Mesothelial cell of epicardium (in vitro differentiated cells): Measurements from ENCODE around the gene ENSA. TPM values are rescaled to one million over a fixed set of nuclear protein-coding genes. Genes with fewer than 3 reads are reported as not detected.
A peak's percentile ranks its signal among the peaks of the same experiment; 100 is the strongest.
"Not testable (repeated sequence)": the region's sequence is repeated elsewhere in the genome, so short reads cannot be mapped to it uniquely, and the experiment has no call there.

ENCODE experiments used
- DNase-seq, 2 experiments: peaks; one replicate each; pipeline ENCODE4 v3.0.0; 2021; ENCODE audit warnings: low spot score in 2 of 2; ENCODE audit not compliant: unreplicated experiment in 2 of 2
- H3K27ac Mint-ChIP-seq: 2 replicates; pipeline ENCODE4 v1.8.0; 2021; ENCODE audit warnings: mixed read lengths
- H3K27me3 Mint-ChIP-seq: 2 replicates; pipeline ENCODE4 v1.8.0; 2021; ENCODE audit warnings: low read depth, mixed read lengths
- H3K36me3 Mint-ChIP-seq: 2 replicates; pipeline ENCODE4 v1.8.0; 2021; ENCODE audit warnings: mixed read lengths
- H3K4me1 Mint-ChIP-seq: 2 replicates; pipeline ENCODE4 v1.8.0; 2021; ENCODE audit warnings: mixed read lengths
- H3K4me3 Mint-ChIP-seq: 2 replicates; pipeline ENCODE4 v1.8.0; 2021; ENCODE audit warnings: mild to moderate bottlenecking, moderate library complexity, mixed read lengths
- H3K9me3 Mint-ChIP-seq: 2 replicates; pipeline ENCODE4 v1.8.0; 2021; ENCODE audit warnings: mixed read lengths
- CTCF ChIP-seq: fragments of 200-600 bp; sonication (generic); IDR thresholded peaks from one replicate; pipeline ENCODE4 v1.5.0; 2021; ENCODE audit warnings: antibody characterized with exemption; ENCODE audit not compliant: unreplicated experiment
- total RNA-seq: library from RNA; stranded (reverse); gene quantifications from 3 replicates; pipeline ENCODE4 v1.2.1, GENCODE V29; 2021

ENSA gene
- total RNA-seq, 1 donor from 2014 or later = 117 TPM

GRCh38 chr1:150661156-150661555 lies 31.7 kb upstream of the ENSA start:
- peaks cover 3% of the 10 kb centered on the region for H3K9me3 Mint-ChIP-seq
- no peak for DNase-seq
- peaks cover 40% of the 10 kb centered on the region for H3K36me3 Mint-ChIP-seq
- no peaks in the 10 kb centered on the region for H3K27me3 Mint-ChIP-seq
- no peak overlapping the region for H3K4me3 Mint-ChIP-seq
- no peak for TF ChIP-seq CTCF
- no peaks in the 10 kb centered on the region for H3K4me1 Mint-ChIP-seq
- H3K27ac Mint-ChIP-seq = no peak overlapping the region

GRCh38 chr1:150660584-150660983 lies 31.2 kb upstream of the ENSA start:
- H3K4me1 Mint-ChIP-seq = no peaks in the 10 kb centered on the region
- H3K9me3 Mint-ChIP-seq = peaks cover 3% of the 10 kb centered on the region
- H3K36me3 Mint-ChIP-seq = peaks cover 38% of the 10 kb centered on the region
- H3K4me3 Mint-ChIP-seq = no peak overlapping the region
- H3K27ac Mint-ChIP-seq = no peak overlapping the region
- TF ChIP-seq CTCF = no peak
- no peaks in the 10 kb centered on the region for H3K27me3 Mint-ChIP-seq
- DNase-seq = no peak

GRCh38 chr1:150657064-150657463 lies 27.7 kb upstream of the ENSA start:
- H3K9me3 Mint-ChIP-seq, H3K4me1 Mint-ChIP-seq, DNase-seq, H3K27ac Mint-ChIP-seq, H3K4me3 Mint-ChIP-seq, H3K27me3 Mint-ChIP-seq: not testable (repeated sequence)
- peaks cover 33% of the 10 kb centered on the region for H3K36me3 Mint-ChIP-seq

GRCh38 chr1:150654635-150655034 lies 25.2 kb upstream of the ENSA start:
- DNase-seq, H3K4me1 Mint-ChIP-seq, H3K4me3 Mint-ChIP-seq, H3K27ac Mint-ChIP-seq, H3K27me3 Mint-ChIP-seq, H3K9me3 Mint-ChIP-seq: not testable (repeated sequence)
- peaks cover 18% of the 10 kb centered on the region for H3K36me3 Mint-ChIP-seq

GRCh38 chr1:150650193-150650592 lies 20.8 kb upstream of the ENSA start:
- no peak for DNase-seq
- no peak overlapping the region for H3K27ac Mint-ChIP-seq

GRCh38 chr1:150649441-150650075 lies 20.1 kb upstream of the ENSA start:
- Mint-ChIP-seq H3K27ac (no peak overlapping the region), H3K9me3 (no peaks in the 10 kb centered on the region), H3K36me3 (peaks cover 19% of the 10 kb centered on the region), H3K27me3 (no peaks in the 10 kb centered on the region), H3K4me3 (no peak overlapping the region), H3K4me1 (no peaks in the 10 kb centered on the region)
- TF ChIP-seq CTCF = no peak
- DNase-seq = no peak

More at GRCh38 chr1:150650193-150650592, 20.8 kb upstream of the ENSA start:
- no peak overlapping the region for H3K4me3 Mint-ChIP-seq
- no peaks in the 10 kb centered on the region for H3K4me1 Mint-ChIP-seq
- no peaks in the 10 kb centered on the region for H3K27me3 Mint-ChIP-seq
- peaks cover 20% of the 10 kb centered on the region for H3K36me3 Mint-ChIP-seq
- TF ChIP-seq CTCF = no peak
- no peaks in the 10 kb centered on the region for H3K9me3 Mint-ChIP-seq

- Mint-ChIP-seq H3K27ac (no peak overlapping the region), H3K36me3 (peaks cover 2% of the 10 kb centered on the region), H3K27me3 (no peaks in the 10 kb centered on the region), H3K4me1 (peaks cover 3% of the 10 kb centered on the region), H3K9me3 (no peaks in the 10 kb centered on the region), H3K4me3 (no peak overlapping the region)
- no peak for DNase-seq
- no peak for TF ChIP-seq CTCF
Measured at GRCh38 chr1:150642296-150642695, 12.9 kb upstream of the ENSA start.

- H3K9me3 Mint-ChIP-seq, H3K27me3 Mint-ChIP-seq, H3K4me3 Mint-ChIP-seq, H3K36me3 Mint-ChIP-seq, DNase-seq, H3K4me1 Mint-ChIP-seq: not testable (repeated sequence)
- peak overlapping the region; percentile 69 for H3K27ac Mint-ChIP-seq
Measured at GRCh38 chr1:150641126-150641815, 11.9 kb upstream of the ENSA start.

- H3K27me3 Mint-ChIP-seq, DNase-seq, H3K4me3 Mint-ChIP-seq, H3K27ac Mint-ChIP-seq, H3K9me3 Mint-ChIP-seq, H3K36me3 Mint-ChIP-seq: not testable (repeated sequence)
- peaks cover 11% of the 10 kb centered on the region for H3K4me1 Mint-ChIP-seq
Measured at GRCh38 chr1:150638430-150638829, 9.0 kb upstream of the ENSA start.
